HepG2 (cell line): Measurements from ENCODE around the gene ANO1. TPM values are rescaled to one million over a fixed set of nuclear protein-coding genes. Genes with fewer than 3 reads are reported as not detected.

Experiments
- ATAC-seq: fragments of 200-7000 bp; cut with Tn5 transposase; 3 replicates; pipeline ENCODE4 v1.9.1; 2020; ENCODE audit warnings: mild to moderate bottlenecking, moderate library complexity
- BruUV-seq: library from RNA; stranded (reverse); fragments of 400-500 nt; replicated peaks from 2 replicates; lab custom pipeline; 2021; lab: Mats Ljungman, UMichigan
- CTCF ChIA-PET: fragments of 300-600 bp; formaldehyde crosslinking; extraction: SDS; loops from one replicate; lab custom pipeline; 2021; ENCODE audit warnings: low total read pairs, inconsistent platforms, low intra/inter-chr PET ratio; lab: Yijun Ruan, JAX
- POLR2A ChIA-PET: fragments of 350-600 bp; sonication (Branson Sonifier 250); formaldehyde crosslinking; loops from one replicate; lab custom pipeline; 2020; ENCODE audit warnings: antibody characterized with exemption, inconsistent platforms; lab: Yijun Ruan, JAX
- DNase-seq: peaks from one replicate; pipeline ENCODE4 v3.0.0-alpha.2; 2015; ENCODE audit warnings: low spot score
- FAIRE-seq: peaks from 3 replicates; lab custom pipeline; 2011; peaks lifted over from hg19 to GRCh38; lab: Jason Lieb, UNC
- H2AFZ ChIP-seq: one replicate; pipeline ENCODE4 v1.6.1; 2011; ENCODE audit warnings: low read length, inconsistent platforms
- H3K27ac ChIP-seq: fragments of 300-600 bp; 3 replicates; pipeline ENCODE4 v1.8.0; 2011; ENCODE audit warnings: mixed run types, mild to moderate bottlenecking, mixed read lengths, low read length, inconsistent platforms; ENCODE audit not compliant: insufficient read depth; ENCODE audit errors: extremely low read length
- H3K27me3 ChIP-seq, 2 experiments: fragments of 200-600 bp in 1 of 2; 2 replicates in 1 of 2; 3 replicates in 1 of 2; pipeline versions ENCODE4 v1.6.0 to v1.8.0; 2011; ENCODE audit warnings: low read length in 2 of 2, mild to moderate bottlenecking in 2 of 2, moderate library complexity in 2 of 2, inconsistent platforms in 1 of 2; ENCODE audit not compliant: insufficient read depth in 2 of 2, control insufficient read depth in 1 of 2
- H3K36me3 ChIP-seq, 2 experiments: fragments of 200-600 bp in 1 of 2; replicated peaks in 1 of 2; 2 replicates in 1 of 2; 3 replicates in 1 of 2; pipeline versions ENCODE4 v1.5.1 to v1.8.0; 2011; ENCODE audit warnings: low read length in 2 of 2, inconsistent platforms in 1 of 2; ENCODE audit not compliant: insufficient read depth in 2 of 2, control insufficient read depth in 1 of 2
- H3K4me1 ChIP-seq: 2 replicates; pipeline ENCODE4 v1.5.1; 2012; ENCODE audit warnings: low read length, inconsistent platforms; ENCODE audit not compliant: insufficient read depth
- H3K4me2 ChIP-seq: 2 replicates; pipeline ENCODE4 v1.6.0; 2011; ENCODE audit warnings: low read depth, low read length, inconsistent platforms
- H3K4me3 ChIP-seq, 3 experiments: fragments of 200-600 bp in 1 of 3; sonication (generic), shearing (Covaris generic) in 1 of 3; replicated peaks in 1 of 3; 2 replicates each; pipeline ENCODE4 v1.5.1; 2011 to 2016; ENCODE audit warnings: low read length in 3 of 3, inconsistent platforms in 2 of 3, low read depth in 2 of 3, mild to moderate bottlenecking in 2 of 3, control low read depth in 1 of 3, mixed read lengths in 1 of 3; ENCODE audit not compliant: insufficient read depth in 1 of 3
- H3K79me2 ChIP-seq: one replicate; pipeline ENCODE4 v1.6.1; 2011; ENCODE audit warnings: low read length, inconsistent platforms; ENCODE audit not compliant: insufficient read depth
- H3K9ac ChIP-seq: 2 replicates; pipeline ENCODE4 v1.6.0; 2011; ENCODE audit warnings: mild to moderate bottlenecking, low read depth, low read length, inconsistent platforms; ENCODE audit not compliant: insufficient read depth
- H3K9me3 ChIP-seq: 2 replicates; pipeline ENCODE4 v1.5.1; 2012; ENCODE audit warnings: mild to moderate bottlenecking, low read length
- H4K20me1 ChIP-seq: 2 replicates; pipeline ENCODE4 v1.6.0; 2011; ENCODE audit warnings: inconsistent platforms, mild to moderate bottlenecking, low read length, moderate library complexity; ENCODE audit not compliant: insufficient read depth
- MTF1 ChIP-seq: sonication (generic); formaldehyde crosslinking; IDR thresholded peaks from 2 replicates; pipeline ENCODE4 v1.5.0; 2020; ENCODE audit warnings: missing genetic modification reagents
- NFIC ChIP-seq: IDR thresholded peaks from 2 replicates; pipeline ENCODE4 v1.6.1; 2012; ENCODE audit warnings: mild to moderate bottlenecking, low read length, inconsistent platforms
- PITX1 ChIP-seq: sonication (generic); formaldehyde crosslinking; IDR thresholded peaks from 2 replicates; pipeline ENCODE4 v1.5.1; 2020; ENCODE audit warnings: mild to moderate bottlenecking, missing genetic modification reagents
- PLRG1 ChIP-seq: fragments of 450-650 bp; conservative IDR thresholded peaks from 2 replicates; pipeline ENCODE4 v1.6.1; 2016
- SRSF4 ChIP-seq: fragments of 200-400 bp; formaldehyde crosslinking; IDR thresholded peaks from one replicate; pipeline ENCODE4 v1.6.1; 2018; ENCODE audit warnings: mild to moderate bottlenecking, low read depth, low read length, moderate library complexity; ENCODE audit not compliant: poor library complexity, severe bottlenecking
- ZFP62 ChIP-seq: sonication (generic); formaldehyde crosslinking; IDR thresholded peaks from 2 replicates; pipeline ENCODE4 v1.4.0; 2020; ENCODE audit warnings: missing genetic modification reagents
- ZNF317 ChIP-seq: sonication (generic); formaldehyde crosslinking; IDR thresholded peaks from 2 replicates; pipeline ENCODE4 v1.5.0; 2020; ENCODE audit warnings: mild to moderate bottlenecking, missing genetic modification reagents
- ZNF570 ChIP-seq: sonication (generic); formaldehyde crosslinking; IDR thresholded peaks from 2 replicates; pipeline ENCODE4 v1.4.0; 2020; ENCODE audit warnings: mild to moderate bottlenecking, missing genetic modification reagents, borderline replicate concordance
- WGBS: methylation state at CpG from one replicate; pipeline ENCODE4 v1.1.6; 2017; ENCODE audit warnings: low lambda C conversion rate; 5-methylcytosine and 5-hydroxymethylcytosine counted together
- in situ Hi-C: cut with HindIII; loops from 2 replicates; pipeline ENCODE4 v1.10.0; 2017; ENCODE audit warnings: low pct_unique_long_range_greater_than_20kb; ENCODE audit not compliant: extremely low pct_ligation_motif_present
- intact Hi-C: fragments of 100-400 bp; cut with micrococcal nuclease; formaldehyde crosslinking; loops from one replicate; pipeline ENCODE4 v1.10.0; 2022; ENCODE audit not compliant: unreplicated experiment
- polyA plus RNA-seq, 8 experiments: library from polyadenylated mRNA; depleted of rRNA in 3 of 8; stranded (reverse) in 7 of 8; unstranded in 1 of 8; fragments of >200 nt; fragmentation: Illumina TruSeq in 4 of 8; extraction: Trizol in 4 of 8; gene quantifications; 2 replicates each; pipeline versions ENCODE4 v1.2.1 to v1.2.3, GENCODE V29; 2011 to 2016; ENCODE audit warnings: low read depth in 4 of 8, missing spikeins in 1 of 8, mixed read lengths in 1 of 8; ENCODE audit not compliant: insufficient read depth in 1 of 8
- total RNA-seq, 5 experiments: library from RNA; depleted of rRNA; stranded (reverse); fragments of >200 nt; fragmentation: Illumina TruSeq; extraction: Trizol; gene quantifications; 2 replicates each; pipeline ENCODE4 v1.2.3, GENCODE V29; 2016; ENCODE audit warnings: low read depth in 1 of 5

Gene ANO1
- total and polyA plus RNA-seq, 2 of the 13 experiments (the other 11 are each of a cell fraction or from before 2014, with no cell fraction given), result not detected

GRCh38 chr11:70043482-70043881 lies 34.6 kb upstream of the ANO1 start:
- no peak overlapping the region for H3K4me2 ChIP-seq
- no peaks in the 10 kb centered on the region for H3K36me3 ChIP-seq
- peaks cover 11% of the 10 kb centered on the region; the same call in 1 of the 2 replicates for H3K9me3 ChIP-seq
- 5% methylated on average over 1 of the region's 1 CpG for WGBS
- TF ChIP-seq PLRG1 (no peak), NFIC (no peak), ZNF317 (0 out of 2 replicates have a peak, but pooled peaks have one; percentile 48)
- FAIRE-seq, result no peak
- H3K4me1 ChIP-seq, result no peaks in the 10 kb centered on the region
- no peak overlapping the region for H3K4me3 ChIP-seq
- peaks cover 3 to 16% of the 10 kb centered on the region in 2 experiments; a peak in 2 of 5 replicates for H3K27me3 ChIP-seq
- no peaks in the 10 kb centered on the region for H4K20me1 ChIP-seq
- H2AFZ ChIP-seq, result no peak overlapping the region
- in situ Hi-C loops, result no loop called here
- no TSS peak for BruUV-seq
- no peak for ATAC-seq
- no peak overlapping the region for H3K27ac ChIP-seq
- DNase-seq, result no peak
- no peak overlapping the region for H3K9ac ChIP-seq
- intact Hi-C loops, result no loop called here
- ChIA-PET POLR2A (no interaction called here), CTCF (no interaction called here)
- H3K79me2 ChIP-seq, result no peaks in the 10 kb centered on the region

- no peak for FAIRE-seq
- ChIA-PET CTCF (no interaction called here), POLR2A (no interaction called here)
- TF ChIP-seq PITX1, result no peak
- no peak for TF ChIP-seq MTF1
- TF ChIP-seq ZNF570 (CRISPR knock-in tag), result no peak
- no peak for TF ChIP-seq SRSF4
- TF ChIP-seq ZFP62 (CRISPR knock-in tag), result no peak
- no TSS peak for BruUV-seq
- H3K9ac ChIP-seq, result no peak overlapping the region
- no peak overlapping the region for H2AFZ ChIP-seq
- H4K20me1 ChIP-seq, result no peaks in the 10 kb centered on the region
- DNase-seq, result no peak
- in situ Hi-C loops (no loop called here), intact Hi-C loops (no loop called here)
- no peaks in the 10 kb centered on the region for H3K9me3 ChIP-seq
- no peak overlapping the region for H3K27ac ChIP-seq
- no peaks in the 10 kb centered on the region for H3K4me1 ChIP-seq
- no peak overlapping the region for H3K4me2 ChIP-seq
- no peak for ATAC-seq
- no peaks in the 10 kb centered on the region for H3K79me2 ChIP-seq
- 24% methylated on average over 3 of the region's 3 CpGs for WGBS
- peaks cover 2 to 4% of the 10 kb centered on the region in 2 experiments; a peak in 1 of 5 replicates for H3K27me3 ChIP-seq
- H3K4me3 ChIP-seq, result no peak overlapping the region
- no peaks in the 10 kb centered on the region for H3K36me3 ChIP-seq
Observed at GRCh38 chr11:70046089-70046488, 32.0 kb upstream of the ANO1 start.
